Erythroblast (primary cell): ENCODE results near the gene POC1B.

Source experiments
- DNase-seq, 2 experiments: peaks; one replicate each; lab custom pipeline; 2025; lab: John Stamatoyannopoulos, UW
- GATA1 ChIP-seq: IDR thresholded peaks from 2 replicates; pipeline ENCODE4 v1.6.1; 2011; ENCODE audit warnings: low read depth, mild to moderate bottlenecking, control low read depth, low read length, moderate library complexity
- POLR2A ChIP-seq: IDR thresholded peaks from 2 replicates; pipeline ENCODE4 v1.6.1; 2011; ENCODE audit warnings: mild to moderate bottlenecking, low read length

The POC1B gene

GRCh38 chr12:89475203-89475990 is 50.5 kb downstream of the POC1B start:
- DNase-seq: no peak
- TF ChIP-seq POLR2A (no peak), GATA1 (no peak)

- TF ChIP-seq POLR2A (no peak), GATA1 (no peak)
- DNase-seq: no peak
Measured at GRCh38 chr12:89474615-89475014, 51.2 kb downstream of the POC1B start.

- no peak for DNase-seq
- TF ChIP-seq GATA1: no peak
- TF ChIP-seq POLR2A: no peak
Measured at GRCh38 chr12:89472508-89472907, 53.3 kb downstream of the POC1B start.

GRCh38 chr12:89470741-89471509 is 54.9 kb downstream of the POC1B start:
- DNase-seq: peak; percentile 69 to 85
- TF ChIP-seq POLR2A: no peak
- TF ChIP-seq GATA1: no peak

DNA sequence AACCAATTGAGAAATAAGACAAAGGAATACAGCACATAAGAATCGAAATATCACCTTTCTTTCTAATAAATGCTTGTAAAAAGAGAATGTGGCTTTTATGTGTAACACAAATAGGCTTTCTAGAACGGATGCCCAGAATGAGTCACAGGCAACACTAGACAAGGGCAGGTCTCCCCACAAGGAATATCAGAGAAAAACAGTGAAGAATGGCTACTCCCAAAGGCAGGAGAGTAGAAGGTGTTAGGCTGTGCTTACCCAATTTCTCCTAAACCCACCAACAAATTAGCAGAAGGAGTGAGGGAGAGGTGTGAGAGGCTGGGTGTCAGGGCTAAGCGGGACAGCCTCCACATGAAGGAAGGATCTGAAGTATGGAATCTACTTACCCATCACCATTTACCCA is 56.5 kb downstream of the POC1B start:
- no peak for DNase-seq
- no peak for TF ChIP-seq GATA1

DNA sequence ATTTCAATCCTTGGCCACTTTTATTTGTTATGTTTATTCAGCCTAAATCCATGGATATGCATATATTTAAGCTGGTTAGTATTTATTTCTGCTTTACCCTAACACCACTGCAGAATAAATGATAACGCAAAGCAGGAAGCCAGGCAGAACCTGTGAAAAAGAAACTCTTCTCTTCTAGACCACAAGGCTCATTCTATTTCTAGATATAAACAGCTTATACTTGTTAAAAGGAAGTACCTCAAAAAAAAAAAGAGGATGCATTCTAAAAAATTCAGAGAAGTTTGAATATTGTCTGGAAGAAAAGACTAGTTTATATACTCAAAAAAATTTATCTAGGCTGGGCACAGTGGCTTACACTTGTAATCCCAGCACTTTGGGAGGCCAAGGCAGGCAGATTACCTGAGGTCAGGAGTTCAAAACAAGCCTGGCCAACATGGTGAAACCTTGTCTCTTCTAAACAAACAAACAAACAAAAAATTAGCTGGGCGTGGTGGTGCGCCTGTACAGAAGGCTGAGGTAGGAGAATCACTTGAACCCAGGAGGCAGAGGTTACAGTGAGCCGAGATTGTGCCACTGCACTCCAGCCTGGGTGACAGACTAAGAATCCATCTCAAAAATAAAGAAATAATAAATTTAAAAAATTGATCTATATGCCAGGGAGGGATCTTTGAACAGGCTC is 57.1 kb downstream of the POC1B start:
- TF ChIP-seq GATA1: no peak
- no peak for TF ChIP-seq POLR2A
- DNase-seq: no peak

GRCh38 chr12:89468017-89468416 is 57.8 kb downstream of the POC1B start:
- DNase-seq: no peak
- TF ChIP-seq POLR2A (no peak), GATA1 (no peak)

GRCh38 chr12:89464974-89465592 is 60.8 kb downstream of the POC1B start:
- TF ChIP-seq GATA1 (no peak), POLR2A (no peak)
- DNase-seq: no peak

GRCh38 chr12:89461649-89462612 is 63.9 kb downstream of the POC1B start:
- peak; percentile 71 to 76 for DNase-seq
- TF ChIP-seq GATA1 (no peak), POLR2A (no peak)

DNA sequence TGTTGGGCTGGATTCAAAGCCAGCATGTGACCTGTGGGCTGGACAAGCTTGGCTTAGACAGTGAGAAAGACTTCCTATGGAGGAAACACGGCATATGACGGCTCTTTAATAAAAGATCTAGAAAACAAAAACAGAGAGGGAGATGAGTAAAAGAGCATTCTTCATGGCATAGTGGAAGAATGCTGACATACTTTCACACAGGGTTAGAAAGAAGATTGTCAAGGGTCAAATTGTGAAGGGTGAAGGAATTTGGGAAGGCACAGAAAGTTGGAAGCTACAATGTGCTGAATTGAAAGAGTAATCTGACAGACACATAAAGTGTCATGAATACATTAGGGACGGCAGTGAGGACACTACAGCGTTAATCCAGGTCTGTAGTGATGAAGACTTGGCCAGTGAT is 64.7 kb downstream of the POC1B start:
- TF ChIP-seq GATA1 (no peak), POLR2A (no peak)

GRCh38 chr12:89459279-89459678 is 66.6 kb downstream of the POC1B start:
- DNase-seq: peak; percentile 18 to 43

More for the DNA sequence above, 64.7 kb downstream of the POC1B start:
- no peak for DNase-seq

- TF ChIP-seq POLR2A (no peak), GATA1 (no peak)
- DNase-seq: no peak
Measured at GRCh38 chr12:89456565-89456964, 69.3 kb downstream of the POC1B start.
